GM13976 (cell line): ENCODE results near the gene SYNPO.

Experiments
- DNase-seq: peaks from one replicate; pipeline ENCODE4 v3.0.0; 2012; ENCODE audit warnings: low spot score
- CTCF ChIP-seq: IDR thresholded peaks from 2 replicates; pipeline ENCODE4 v1.5.1; 2012; ENCODE audit warnings: borderline replicate concordance, mild to moderate bottlenecking; ENCODE audit not compliant: insufficient read depth; ENCODE audit errors: extremely low read depth, missing control alignments, control extremely low read depth
- in situ Hi-C: fragments of 300-500 bp; cut with MboI; formaldehyde crosslinking; loops from one replicate; pipeline ENCODE4 v1.12.0; 2022; ENCODE audit warnings: low sequenced_read_pairs, mixed read lengths, inconsistent platforms; ENCODE audit not compliant: unreplicated experiment

The SYNPO gene

GRCh38 chr5:150596826-150597225, 43.6 kb upstream of the SYNPO start:
- TF ChIP-seq CTCF, result no peak
- in situ Hi-C loops, result no loop called here
- no peak for DNase-seq

- no peak for DNase-seq
- in situ Hi-C loops, result no loop called here
- TF ChIP-seq CTCF, result no peak
Observed at GRCh38 chr5:150598006-150598405, 42.5 kb upstream of the SYNPO start.

- DNase-seq, result no peak
- TF ChIP-seq CTCF, result no peak
- in situ Hi-C loops, result no loop called here
Observed at GRCh38 chr5:150598821-150599273, 41.6 kb upstream of the SYNPO start.

GRCh38 chr5:150599281-150599680, 41.2 kb upstream of the SYNPO start:
- DNase-seq, result no peak
- no peak for TF ChIP-seq CTCF
- in situ Hi-C loops, result no loop called here

GRCh38 chr5:150599917-150600511, 40.4 kb upstream of the SYNPO start:
- no peak for DNase-seq
- in situ Hi-C loops, result no loop called here
- TF ChIP-seq CTCF, result no peak

- no peak for DNase-seq
- no peak for TF ChIP-seq CTCF
- in situ Hi-C loops, result no loop called here
Observed at GRCh38 chr5:150600616-150601490, 39.6 kb upstream of the SYNPO start.
